Neural cell (in vitro differentiated cells): Measurements from ENCODE around the gene CRADD.
"Not testable (repeated sequence)": the region's sequence is repeated elsewhere in the genome, so short reads cannot be mapped to it uniquely, and the experiment has no call there.

Experiments
- EP300 ChIP-seq: fragments of 450-650 bp; conservative IDR thresholded peaks from 2 replicates; pipeline ENCODE4 v1.6.1; 2014; ENCODE audit warnings: antibody characterized with exemption, mild to moderate bottlenecking, moderate library complexity; ENCODE audit not compliant: poor library complexity, severe bottlenecking
- EZH2 ChIP-seq: fragments of 200-600, 300-800 bp; shearing (Covaris generic), sonication (generic); IDR thresholded peaks from 2 replicates; pipeline ENCODE4 v1.6.1; 2014; ENCODE audit warnings: antibody characterized with exemption, low read length, borderline replicate concordance, mild to moderate bottlenecking; ENCODE audit not compliant: insufficient read depth, poor library complexity, severe bottlenecking
- MXI1 ChIP-seq: fragments of 450-650 bp; conservative IDR thresholded peaks from 2 replicates; pipeline ENCODE4 v1.6.1; 2014; ENCODE audit warnings: antibody characterized with exemption, mild to moderate bottlenecking; ENCODE audit not compliant: poor library complexity, severe bottlenecking
- POLR2AphosphoS5 ChIP-seq: IDR thresholded peaks from 2 replicates; pipeline ENCODE4 v1.6.1; 2012
- REST ChIP-seq: IDR thresholded peaks from 2 replicates; pipeline ENCODE4 v1.6.1; 2012; ENCODE audit warnings: borderline replicate concordance
- SMC3 ChIP-seq: fragments of 450-650 bp; conservative IDR thresholded peaks from 2 replicates; pipeline ENCODE4 v1.6.1; 2014; ENCODE audit warnings: antibody characterized with exemption, mild to moderate bottlenecking, moderate library complexity; ENCODE audit not compliant: poor library complexity
- TF ChIP-seq, protein P1 (sequence below): fragments of 450-650 bp; IDR thresholded peaks from 2 replicates; pipeline ENCODE4 v1.5.1; 2014; ENCODE audit warnings: antibody characterized with exemption, mild to moderate bottlenecking, moderate library complexity; ENCODE audit not compliant: poor library complexity, severe bottlenecking

- TF ChIP-seq POLR2AphosphoS5, EZH2, SMC3, REST, MXI1, EP300: not testable (repeated sequence)
- TF ChIP-seq, protein P1, sequence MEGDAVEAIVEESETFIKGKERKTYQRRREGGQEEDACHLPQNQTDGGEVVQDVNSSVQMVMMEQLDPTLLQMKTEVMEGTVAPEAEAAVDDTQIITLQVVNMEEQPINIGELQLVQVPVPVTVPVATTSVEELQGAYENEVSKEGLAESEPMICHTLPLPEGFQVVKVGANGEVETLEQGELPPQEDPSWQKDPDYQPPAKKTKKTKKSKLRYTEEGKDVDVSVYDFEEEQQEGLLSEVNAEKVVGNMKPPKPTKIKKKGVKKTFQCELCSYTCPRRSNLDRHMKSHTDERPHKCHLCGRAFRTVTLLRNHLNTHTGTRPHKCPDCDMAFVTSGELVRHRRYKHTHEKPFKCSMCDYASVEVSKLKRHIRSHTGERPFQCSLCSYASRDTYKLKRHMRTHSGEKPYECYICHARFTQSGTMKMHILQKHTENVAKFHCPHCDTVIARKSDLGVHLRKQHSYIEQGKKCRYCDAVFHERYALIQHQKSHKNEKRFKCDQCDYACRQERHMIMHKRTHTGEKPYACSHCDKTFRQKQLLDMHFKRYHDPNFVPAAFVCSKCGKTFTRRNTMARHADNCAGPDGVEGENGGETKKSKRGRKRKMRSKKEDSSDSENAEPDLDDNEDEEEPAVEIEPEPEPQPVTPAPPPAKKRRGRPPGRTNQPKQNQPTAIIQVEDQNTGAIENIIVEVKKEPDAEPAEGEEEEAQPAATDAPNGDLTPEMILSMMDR, result not testable (repeated sequence)
Observed at GRCh38 chr12:93871566-93871965, 194.4 kb downstream of the CRADD start.
